GM19239 (cell line): Measurements from ENCODE around the gene FBXO34.

Experiments
- DNase-seq: peaks from one replicate; pipeline ENCODE4 v3.0.0; 2011; ENCODE audit warnings: low spot score; ENCODE audit not compliant: insufficient read length
- FAIRE-seq: peaks from 2 replicates; lab custom pipeline; 2011; peaks lifted over from hg19 to GRCh38; lab: Jason Lieb, UNC

The FBXO34 gene

GRCh38 chr14:55271572-55272298 lies 514 bp downstream of the FBXO34 start:
- FAIRE-seq (no peak), DNase-seq (peak; percentile 75)

- no peak for DNase-seq
- FAIRE-seq = no peak
These were observed 1.2 kb downstream of the FBXO34 start for GRCh38 chr14:55272387-55272786.

GRCh38 chr14:55272922-55273321 lies 1.7 kb downstream of the FBXO34 start:
- peak; percentile 61 for FAIRE-seq
- no peak for DNase-seq

DNA sequence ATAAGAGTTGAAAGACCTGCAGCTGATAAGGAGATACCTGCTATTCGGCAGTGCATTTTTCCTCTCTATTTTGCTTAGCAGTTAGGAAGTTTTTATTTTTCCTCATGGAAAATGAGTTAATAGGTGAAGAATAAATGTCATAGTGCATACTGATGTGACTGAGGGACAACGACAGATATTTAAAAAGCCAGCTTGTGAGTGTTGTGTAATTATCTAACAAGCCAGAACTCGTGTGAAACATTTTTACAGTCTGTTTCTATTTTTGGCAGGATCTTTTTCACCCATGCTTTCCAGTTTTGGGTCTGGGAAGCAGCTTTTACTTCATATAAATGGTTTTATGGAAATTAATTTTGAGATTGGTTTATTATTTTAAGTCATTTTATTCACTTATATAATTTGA lies 2.9 kb downstream of the FBXO34 start:
- FAIRE-seq = peak; percentile 26

GRCh38 chr14:55274751-55275150 lies 3.5 kb downstream of the FBXO34 start:
- no peak for FAIRE-seq
- no peak for DNase-seq

More for the DNA sequence above, 2.9 kb downstream of the FBXO34 start:
- no peak for DNase-seq

- no peak for FAIRE-seq
- no peak for DNase-seq
These were observed 5.5 kb downstream of the FBXO34 start for GRCh38 chr14:55276736-55277135.

DNA sequence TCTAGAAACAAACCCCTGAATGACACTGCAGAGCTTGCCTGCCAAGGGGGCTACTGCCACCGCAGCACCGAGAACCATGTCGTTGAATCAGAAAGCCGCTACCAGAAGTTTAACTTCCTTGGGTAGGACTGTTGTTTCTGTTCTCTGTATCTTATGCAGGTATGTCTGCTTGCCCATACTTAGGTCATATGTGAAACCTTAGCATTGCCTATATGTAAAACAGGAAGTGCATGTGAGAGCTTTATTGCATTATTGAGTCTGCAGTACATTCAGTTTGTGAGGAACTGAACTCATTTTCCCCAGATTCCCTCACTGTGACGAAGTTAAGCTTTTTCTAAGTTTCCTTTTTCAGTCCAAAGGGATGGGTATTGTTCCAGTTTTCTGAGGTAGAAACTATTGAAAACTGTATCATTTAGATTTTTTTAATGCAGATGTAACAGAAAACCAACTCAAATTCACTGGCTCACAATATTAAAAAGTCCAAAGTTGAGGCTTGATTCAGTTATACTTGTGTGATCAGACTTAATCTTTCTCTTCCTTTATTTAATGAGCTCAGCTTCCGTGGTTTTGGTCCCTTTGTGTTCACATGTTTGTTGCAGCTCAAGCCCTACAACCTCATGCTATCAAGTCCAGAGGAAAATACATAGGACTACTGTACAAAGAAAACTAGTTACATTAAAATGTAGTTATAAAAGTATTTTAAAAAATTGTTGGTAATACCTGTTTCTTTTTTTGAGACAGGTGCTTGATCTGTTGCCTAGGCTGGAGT lies 6.9 kb downstream of the FBXO34 start:
- peak; percentile 98 for FAIRE-seq

DNA sequence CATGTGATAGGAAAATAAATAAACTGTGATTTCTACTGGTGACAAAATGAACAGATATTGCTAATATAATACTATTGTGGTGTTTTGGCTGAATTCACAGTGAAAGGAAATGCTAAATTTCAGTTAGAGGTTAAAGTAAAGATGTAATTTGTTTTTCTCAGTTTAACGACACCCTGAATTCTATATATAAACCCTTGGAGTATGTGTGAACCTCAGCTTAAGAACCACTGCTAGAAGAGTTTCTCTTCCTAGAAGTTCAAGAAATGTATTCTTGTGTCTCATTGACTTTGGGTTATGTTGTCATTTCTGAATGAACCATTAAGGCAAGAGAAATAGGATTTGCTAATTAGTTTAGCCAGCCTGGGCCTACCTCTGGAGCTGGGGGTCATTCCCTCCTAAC lies 8.2 kb downstream of the FBXO34 start:
- FAIRE-seq = peak; percentile 86

More for the DNA sequence above, 6.9 kb downstream of the FBXO34 start:
- peak; percentile 29 for DNase-seq

GRCh38 chr14:55281316-55281839 lies 10.2 kb downstream of the FBXO34 start:
- FAIRE-seq (peak; percentile 58), DNase-seq (no peak)

More for the DNA sequence above, 8.2 kb downstream of the FBXO34 start:
- DNase-seq = no peak

- DNase-seq (no peak), FAIRE-seq (no peak)
These were observed 13.9 kb downstream of the FBXO34 start for GRCh38 chr14:55285048-55285652.

- no peak for FAIRE-seq
- no peak for DNase-seq
These were observed 17.2 kb downstream of the FBXO34 start for GRCh38 chr14:55288439-55288838.

DNA sequence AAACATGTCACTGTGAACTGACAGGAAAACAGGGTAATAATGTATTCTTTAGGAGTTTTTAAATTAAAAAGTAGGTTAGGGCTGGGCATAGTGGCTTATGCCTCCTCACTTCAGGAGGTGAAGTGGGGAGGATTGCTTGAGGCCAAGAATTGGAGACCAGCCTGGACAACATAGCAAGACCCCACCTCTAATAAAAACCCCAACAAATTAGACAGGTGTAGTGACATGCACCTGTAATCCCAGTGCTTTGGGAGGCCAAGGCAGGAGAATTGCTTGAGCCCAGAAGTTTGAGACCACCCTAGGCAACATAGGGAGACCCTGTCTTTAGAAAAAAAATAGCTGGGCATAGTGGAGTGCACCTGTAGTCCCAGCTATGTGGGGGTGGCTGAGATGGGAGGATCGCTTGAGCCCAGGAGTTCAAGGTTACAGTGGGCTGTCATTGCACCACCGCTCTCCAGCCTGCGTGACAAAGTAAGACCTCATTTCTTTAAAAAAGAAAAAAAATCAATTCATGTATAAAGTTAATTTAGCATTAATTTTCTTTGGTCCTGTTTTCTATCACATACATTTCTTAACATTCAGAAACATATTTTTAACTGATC lies 20.4 kb downstream of the FBXO34 start:
- FAIRE-seq = no peak
- DNase-seq = no peak

DNA sequence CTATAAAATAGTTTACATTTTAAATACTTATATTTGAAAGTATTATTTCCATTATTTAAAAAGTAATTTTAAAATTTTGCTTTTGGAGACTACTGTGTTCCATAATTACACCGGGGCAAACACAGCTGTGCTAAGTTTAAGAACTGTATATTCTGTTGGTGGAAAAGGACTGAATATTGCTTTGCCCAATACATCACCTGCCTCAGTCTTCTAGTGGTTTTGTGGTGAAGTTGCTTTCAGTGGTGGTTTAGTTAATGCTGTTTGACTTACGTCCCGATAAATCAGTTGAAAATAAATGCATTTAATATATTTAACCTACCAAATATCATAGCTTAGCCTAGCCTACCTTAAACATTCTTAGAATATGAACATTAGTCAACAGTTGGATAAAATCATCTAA lies 23.4 kb downstream of the FBXO34 start:
- FAIRE-seq = no peak
- DNase-seq = no peak

GRCh38 chr14:55297611-55298499 lies 26.6 kb downstream of the FBXO34 start:
- DNase-seq (no peak), FAIRE-seq (peak; percentile 85)

GRCh38 chr14:55298500-55298822 lies 27.2 kb downstream of the FBXO34 start:
- DNase-seq (no peak), FAIRE-seq (no peak)

DNA sequence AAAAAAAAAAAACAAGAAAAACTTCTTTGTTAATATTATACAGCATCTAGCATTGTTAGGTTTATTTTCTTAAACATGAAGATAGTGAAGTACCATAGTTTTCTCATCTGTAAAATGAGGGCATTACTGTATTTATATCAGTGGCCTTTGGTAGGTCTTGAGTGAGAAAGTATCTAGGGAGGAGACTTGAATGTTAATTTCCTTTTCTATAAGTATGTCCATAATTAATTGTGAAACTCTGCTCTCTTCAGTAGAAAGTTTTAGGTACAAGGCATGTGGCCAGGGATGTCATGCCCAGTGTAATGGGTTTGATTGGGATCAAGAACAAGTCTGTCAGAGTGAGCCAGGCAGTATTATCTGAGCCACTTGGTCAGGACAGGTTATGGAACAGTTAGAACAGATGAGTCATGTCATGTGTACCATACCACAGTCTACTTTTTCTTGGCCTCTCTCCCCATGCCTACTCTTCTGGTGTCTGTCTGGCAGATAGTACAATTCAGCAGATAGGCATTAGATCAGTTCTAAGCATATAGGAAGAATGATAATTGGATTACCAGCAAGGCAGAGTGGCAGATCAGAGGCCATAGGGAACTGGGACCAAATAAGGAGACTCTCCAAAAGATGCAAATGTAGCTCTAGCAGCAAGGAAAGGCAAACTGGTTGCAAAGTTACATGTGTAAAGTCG lies 30.4 kb downstream of the FBXO34 start:
- DNase-seq = no peak
- no peak for FAIRE-seq

DNA sequence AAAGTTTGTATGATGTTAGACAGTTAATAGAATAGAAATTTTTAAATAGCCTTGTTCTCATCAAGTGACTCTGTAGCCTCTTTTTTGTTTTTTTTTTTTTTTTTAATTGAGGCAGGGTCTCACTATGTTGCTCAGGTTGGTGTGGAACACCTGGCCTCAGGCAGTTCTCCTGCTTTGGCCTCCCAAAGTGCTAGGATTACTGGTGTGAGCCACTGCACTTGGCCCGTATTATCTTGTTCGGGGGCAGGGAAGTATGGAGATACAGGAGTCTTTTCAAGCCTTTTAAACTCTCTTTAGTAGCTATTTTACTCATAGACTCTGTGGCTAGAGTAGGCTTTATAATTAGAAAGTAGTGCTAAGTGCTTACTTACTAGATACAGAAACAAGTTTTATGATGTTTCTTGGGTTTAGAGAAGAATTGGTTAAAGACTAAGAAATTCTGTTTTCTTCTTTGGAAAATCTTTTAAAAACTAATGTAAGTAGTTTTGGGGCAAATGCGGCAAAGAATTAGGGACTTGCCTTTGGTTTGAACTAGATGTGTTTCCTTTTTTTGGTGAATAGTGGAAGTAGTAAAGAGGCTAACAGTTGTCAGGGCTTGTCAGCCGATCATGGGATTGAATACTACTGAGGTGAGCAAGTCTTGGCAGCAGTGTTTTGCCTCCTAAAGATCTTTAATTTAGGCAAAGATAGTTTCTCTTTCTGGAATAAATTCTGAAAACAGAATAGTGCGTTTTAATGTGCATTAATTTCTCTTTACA lies 31.3 kb downstream of the FBXO34 start:
- FAIRE-seq (peak; percentile 11), DNase-seq (no peak)

GRCh38 chr14:55303125-55303499 lies 31.9 kb downstream of the FBXO34 start:
- no peak for FAIRE-seq
- no peak for DNase-seq
